Measurements from ENCODE around the gene PCK2.

The PCK2 gene

DNA sequence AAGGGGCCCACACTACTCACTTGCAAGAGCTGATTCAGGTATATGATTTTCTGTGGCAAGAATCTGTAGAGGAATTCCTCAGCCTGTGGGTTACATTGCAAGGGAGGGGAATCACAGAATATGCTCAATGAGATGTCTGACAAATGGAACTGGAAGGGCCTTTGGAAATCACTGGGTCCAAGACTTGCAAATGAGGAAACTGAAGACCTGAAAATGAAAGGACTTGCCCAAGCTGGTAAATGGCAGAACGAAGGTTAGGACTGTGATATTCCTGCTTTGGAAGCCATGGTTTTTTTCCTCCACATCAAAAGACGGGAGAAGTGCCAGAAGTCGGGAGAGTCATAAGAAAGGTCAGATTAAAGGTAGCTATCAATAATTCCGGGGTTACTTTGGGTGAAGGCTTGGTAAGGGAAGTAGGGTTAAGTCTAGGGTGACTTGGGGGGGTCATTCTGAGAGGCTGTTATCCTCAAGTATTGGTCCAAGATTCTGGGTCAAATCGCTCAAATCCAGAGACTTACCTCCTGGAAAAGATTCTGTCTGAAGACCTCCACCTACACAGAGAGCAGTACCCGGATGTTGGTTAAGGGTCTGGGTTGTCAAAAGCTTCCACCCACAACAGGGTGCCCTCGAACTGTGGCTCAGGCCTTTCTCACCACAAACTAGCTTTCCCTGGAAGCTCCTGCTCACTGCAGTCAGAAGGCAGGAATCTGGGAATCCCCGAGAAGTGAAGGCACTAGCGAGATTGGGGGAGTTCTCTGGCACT, 51.8 kb downstream of the PCK2 start (continued):
- TF ChIP-seq SALL2 (tag by site-specific recombination; IDR thresholded peaks at IDR 0.05; ENCODE audit: borderline replicate concordance) (no peak), ZNF311 (tag by site-specific recombination; IDR thresholded peaks at IDR 0.05; ENCODE audit: borderline replicate concordance) (no peak), AEBP2 (tag by site-specific recombination; IDR thresholded peaks at IDR 0.05; ENCODE audit: borderline replicate concordance) (no peak), TRIM28 (IDR thresholded peaks at IDR 0.05; ENCODE audit: borderline replicate concordance, low read length) (no peak), ZBTB48 (tag by site-specific recombination; IDR thresholded peaks at IDR 0.05) (no peak), PBX3 (CRISPR knock-in tag; IDR thresholded peaks at IDR 0.05) (no peak)

GRCh38 chr14:24146453-24146977, 52.4 kb downstream of the PCK2 start, which contains the start of gene PSME2:
TSS of gene PSME2 (minus strand) at chr14:24146610. CDS start at chr14:24146581, 29 bp downstream.
- POLR2A ChIA-PET: interaction anchor here (0.6 to 3.8 kb wide), 19 partner anchors 10 to 125 kb away, joined by 3 to 79 read pairs (median 7); partner anchors contain the start of genes CHMP4A, DCAF11, IPO4 and IRF9
- CTCF ChIA-PET: interaction anchor here (0.5 to 3.7 kb wide), 8 partner anchors 9 to 65 kb away, joined by 3 to 34 read pairs (median 4); partner anchors contain the start of gene IRF9
- peaks cover 12 to 53% of the 10 kb centered on the region in 2 experiments for H3K36me3 ChIP-seq (ENCODE audit: control insufficient read depth in 2 of 2, insufficient read depth in 1 of 2, low read length in 2 of 2)
- peak within 1 kb of the TSS; percentile 81; the same call in 1 of the 2 replicates for H3K27ac ChIP-seq (ENCODE audit: extremely low read depth, low read depth, low read length)
- H3K4me1 ChIP-seq (ENCODE audit: control insufficient read depth, insufficient read depth, low read length): peaks cover 8% of the 10 kb centered on the region
- H3K9me3 ChIP-seq (ENCODE audit: control insufficient read depth, insufficient read depth, low read depth, low read length): no peaks in the 10 kb centered on the region
- peak within 1 kb of the TSS; percentile 91 for H3K4me3 ChIP-seq (ENCODE audit: low read depth, low read length)
- TF ChIP-seq, protein P1, sequence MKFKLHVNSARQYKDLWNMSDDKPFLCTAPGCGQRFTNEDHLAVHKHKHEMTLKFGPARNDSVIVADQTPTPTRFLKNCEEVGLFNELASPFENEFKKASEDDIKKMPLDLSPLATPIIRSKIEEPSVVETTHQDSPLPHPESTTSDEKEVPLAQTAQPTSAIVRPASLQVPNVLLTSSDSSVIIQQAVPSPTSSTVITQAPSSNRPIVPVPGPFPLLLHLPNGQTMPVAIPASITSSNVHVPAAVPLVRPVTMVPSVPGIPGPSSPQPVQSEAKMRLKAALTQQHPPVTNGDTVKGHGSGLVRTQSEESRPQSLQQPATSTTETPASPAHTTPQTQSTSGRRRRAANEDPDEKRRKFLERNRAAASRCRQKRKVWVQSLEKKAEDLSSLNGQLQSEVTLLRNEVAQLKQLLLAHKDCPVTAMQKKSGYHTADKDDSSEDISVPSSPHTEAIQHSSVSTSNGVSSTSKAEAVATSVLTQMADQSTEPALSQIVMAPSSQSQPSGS (tag by site-specific recombination; IDR thresholded peaks at IDR 0.05; ENCODE audit: low read depth): no peak
- no peak for TF ChIP-seq TRIM28 (IDR thresholded peaks at IDR 0.05; ENCODE audit: borderline replicate concordance, low read length)
- TF ChIP-seq, protein P2, sequence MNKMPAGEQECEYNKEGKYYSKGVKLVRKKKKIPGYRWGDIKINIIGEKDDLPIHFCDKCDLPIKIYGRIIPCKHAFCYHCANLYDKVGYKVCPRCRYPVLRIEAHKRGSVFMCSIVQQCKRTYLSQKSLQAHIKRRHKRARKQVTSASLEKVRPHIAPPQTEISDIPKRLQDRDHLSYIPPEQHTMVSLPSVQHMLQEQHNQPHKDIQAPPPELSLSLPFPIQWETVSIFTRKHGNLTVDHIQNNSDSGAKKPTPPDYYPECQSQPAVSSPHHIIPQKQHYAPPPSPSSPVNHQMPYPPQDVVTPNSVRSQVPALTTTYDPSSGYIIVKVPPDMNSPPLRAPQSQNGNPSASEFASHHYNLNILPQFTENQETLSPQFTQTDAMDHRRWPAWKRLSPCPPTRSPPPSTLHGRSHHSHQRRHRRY (tag by site-specific recombination; IDR thresholded peaks at IDR 0.05): no peak
- TF ChIP-seq ZNF239 (tag by site-specific recombination; IDR thresholded peaks at IDR 0.05): no peak
- TF ChIP-seq ZNF19 (tag by site-specific recombination; IDR thresholded peaks at IDR 0.05; ENCODE audit: low read depth): no peak
- TF ChIP-seq ZNF2 (tag by site-specific recombination; IDR thresholded peaks at IDR 0.05): 0 out of 2 replicates have a peak, but pooled peaks have one; percentile 22
- TF ChIP-seq ZNF292 (tag by site-specific recombination; IDR thresholded peaks at IDR 0.05; ENCODE audit: borderline replicate concordance, low read depth): no peak
- TF ChIP-seq ZNF837 (tag by site-specific recombination; IDR thresholded peaks at IDR 0.05): no peak
- TF ChIP-seq ZNF311 (tag by site-specific recombination; IDR thresholded peaks at IDR 0.05; ENCODE audit: borderline replicate concordance): no peak
- no peak for TF ChIP-seq ZNF16 (tag by site-specific recombination; IDR thresholded peaks at IDR 0.05; ENCODE audit: low read depth)
- TF ChIP-seq ZNF175 (tag by site-specific recombination; IDR thresholded peaks at IDR 0.05): no peak
- TF ChIP-seq ZNF354C (tag by site-specific recombination; IDR thresholded peaks at IDR 0.05; ENCODE audit: borderline replicate concordance, low read depth): no peak
- peak; percentile 63 for TF ChIP-seq GLIS1 (tag by site-specific recombination; IDR thresholded peaks at IDR 0.05)
- TF ChIP-seq FEZF1 (tag by site-specific recombination; IDR thresholded peaks at IDR 0.05): peak; percentile 74
- TF ChIP-seq BCL11A (tag by site-specific recombination; IDR thresholded peaks at IDR 0.05; ENCODE audit: low read depth): no peak
- TF ChIP-seq ZNF416 (tag by site-specific recombination; IDR thresholded peaks at IDR 0.05): no peak
- no peak for TF ChIP-seq ZSCAN18 (tag by site-specific recombination; IDR thresholded peaks at IDR 0.05)
- no peak for TF ChIP-seq ZNF324 (tag by site-specific recombination; IDR thresholded peaks at IDR 0.05)
- peak; percentile 29; the same call in 1 of the 2 replicates for TF ChIP-seq ZIC2 (tag by site-specific recombination; IDR thresholded peaks at IDR 0.05)
- no peak for TF ChIP-seq INSM2 (tag by site-specific recombination; IDR thresholded peaks at IDR 0.05)
- no peak for TF ChIP-seq ZNF184 (tag by site-specific recombination; IDR thresholded peaks at IDR 0.05)
- no peak for TF ChIP-seq ZNF266 (tag by site-specific recombination; IDR thresholded peaks at IDR 0.05; ENCODE audit: low read depth)
- no peak for TF ChIP-seq ZNF544 (tag by site-specific recombination; IDR thresholded peaks at IDR 0.05)

Data from HEK293 (cell line).